Smooth muscle cell (in vitro differentiated cells): ENCODE results near the gene MTF2. TPM values are rescaled to one million over a fixed set of nuclear protein-coding genes. Genes with fewer than 3 reads are reported as not detected.
A peak's percentile ranks its signal among the peaks of the same experiment; 100 is the strongest.

Source experiments
- DNase-seq: peaks from one replicate; lab custom pipeline; 2025; ENCODE audit not compliant: unreplicated experiment; lab: John Stamatoyannopoulos, UW
- H2AFZ ChIP-seq: fragments of 200-600 bp; sonication (generic); 2 replicates; pipeline ENCODE4 v1.6.0; 2016; ENCODE audit warnings: antibody characterized with exemption, low read depth, mild to moderate bottlenecking
- H3F3A ChIP-seq: fragments of 200-600 bp; sonication (generic); 2 replicates; pipeline ENCODE4 v1.6.0; 2017; ENCODE audit warnings: antibody characterized with exemption, low read depth
- H3K27ac ChIP-seq: fragments of 200-600 bp; sonication (generic); 2 replicates; pipeline ENCODE4 v1.5.1; 2016; ENCODE audit warnings: low read depth, mild to moderate bottlenecking
- H3K27me3 ChIP-seq: fragments of 200-600 bp; sonication (generic); 2 replicates; pipeline ENCODE4 v1.6.1; 2016; ENCODE audit warnings: low read depth, mild to moderate bottlenecking
- H3K36me3 ChIP-seq: fragments of 200-600 bp; sonication (generic); 2 replicates; pipeline ENCODE4 v1.5.1; 2016; ENCODE audit warnings: low read depth
- H3K4me1 ChIP-seq: fragments of 200-600 bp; sonication (generic); 2 replicates; pipeline ENCODE4 v1.5.1; 2016; ENCODE audit warnings: low read depth
- H3K4me2 ChIP-seq: fragments of 200-600 bp; sonication (generic); 2 replicates; pipeline ENCODE4 v1.6.0; 2016; ENCODE audit warnings: mild to moderate bottlenecking
- H3K4me3 ChIP-seq: fragments of 200-600 bp; sonication (generic); 2 replicates; pipeline ENCODE4 v1.5.1; 2016; ENCODE audit warnings: mild to moderate bottlenecking
- H3K79me2 ChIP-seq: fragments of 200-600 bp; sonication (generic); 2 replicates; pipeline ENCODE4 v1.6.0; 2016; ENCODE audit warnings: low read depth, mild to moderate bottlenecking
- H3K9ac ChIP-seq: fragments of 200-600 bp; sonication (generic); 2 replicates; pipeline ENCODE4 v1.6.0; 2016; ENCODE audit warnings: low read depth
- H3K9me3 ChIP-seq: fragments of 200-600 bp; sonication (generic); replicated peaks from 2 replicates; pipeline ENCODE4 v1.5.1; 2016; ENCODE audit warnings: low read depth
- H4K20me1 ChIP-seq: fragments of 200-600 bp; sonication (generic); 2 replicates; pipeline ENCODE4 v1.6.0; 2016; ENCODE audit warnings: low read depth
- CTCF ChIP-seq: fragments of 200-600 bp; sonication (generic); IDR thresholded peaks from 2 replicates; pipeline ENCODE4 v1.5.1; 2017; ENCODE audit warnings: borderline replicate concordance, mild to moderate bottlenecking, antibody characterized with exemption; ENCODE audit not compliant: insufficient read depth, poor library complexity, severe bottlenecking
- WGBS: methylation state at CpG from one replicate; pipeline ENCODE4 v1.1.7; 2016; ENCODE audit warnings: low lambda C conversion rate; 5-methylcytosine and 5-hydroxymethylcytosine counted together
- polyA plus RNA-seq: library from polyadenylated mRNA; unstranded; fragments of >200 nt; fragmentation: Nextera tagmentation; extraction: Ambion mirVana; gene quantifications from 2 replicates; pipeline ENCODE4 v1.2.1, GENCODE V29; 2016
- total RNA-seq: library from RNA; depleted of rRNA; stranded (reverse); fragments of >200 nt; gene quantifications from 2 replicates; pipeline ENCODE4 v1.2.3, GENCODE V29; 2014

Gene MTF2
- total and polyA plus RNA-seq, 2 experiments from 2014 or later, result 41.2 to 43.1 TPM

- Histone ChIP-seq H3K27me3 (peaks cover 3% of the 10 kb centered on the region), H3K9me3 (no peaks in the 10 kb centered on the region), H3K4me2 (no peak overlapping the region), H3K9ac (no peak overlapping the region), H3K79me2 (no peaks in the 10 kb centered on the region), H3F3A (no peaks in the 10 kb centered on the region), H3K4me3 (no peak overlapping the region), H3K36me3 (no peaks in the 10 kb centered on the region), H4K20me1 (no peaks in the 10 kb centered on the region), H2AFZ (peak overlapping the region; percentile 38), H3K27ac (no peak overlapping the region), H3K4me1 (no peaks in the 10 kb centered on the region)
- WGBS, result 78% methylated on average over 5 of the region's 5 CpGs
- no peak for DNase-seq
- TF ChIP-seq CTCF, result no peak
These were observed 46.1 kb upstream of the MTF2 start for GRCh38 chr1:93033029-93033428.

- WGBS, result 70% methylated on average over 3 of the region's 3 CpGs
- no peaks in the 10 kb centered on the region for H3K9me3 ChIP-seq
These were observed 45.3 kb upstream of the MTF2 start for GRCh38 chr1:93033785-93034184.

GRCh38 chr1:93034397-93034796 is 44.7 kb upstream of the MTF2 start:
- no peak for DNase-seq
- H3K4me2 ChIP-seq, result no peak overlapping the region

More at GRCh38 chr1:93033785-93034184, 45.3 kb upstream of the MTF2 start:
- no peaks in the 10 kb centered on the region for H3K4me1 ChIP-seq
- H3K36me3 ChIP-seq, result no peaks in the 10 kb centered on the region
- H4K20me1 ChIP-seq, result no peaks in the 10 kb centered on the region
- H3K4me3 ChIP-seq, result no peak overlapping the region
- peak overlapping the region; percentile 38 for H2AFZ ChIP-seq
- DNase-seq, result no peak
- H3K27ac ChIP-seq, result no peak overlapping the region
- H3K27me3 ChIP-seq, result no peaks in the 10 kb centered on the region
- peak overlapping the region; percentile 44 for H3K4me2 ChIP-seq
- no peak for TF ChIP-seq CTCF
- H3F3A ChIP-seq, result no peaks in the 10 kb centered on the region
- no peak overlapping the region for H3K9ac ChIP-seq
- no peaks in the 10 kb centered on the region for H3K79me2 ChIP-seq

More at GRCh38 chr1:93034397-93034796, 44.7 kb upstream of the MTF2 start:
- Histone ChIP-seq H4K20me1 (no peaks in the 10 kb centered on the region), H2AFZ (no peak overlapping the region), H3K9ac (no peak overlapping the region), H3K79me2 (no peaks in the 10 kb centered on the region), H3K4me3 (no peak overlapping the region), H3K4me1 (no peaks in the 10 kb centered on the region), H3K27me3 (no peaks in the 10 kb centered on the region), H3K9me3 (no peaks in the 10 kb centered on the region), H3K27ac (no peak overlapping the region), H3K36me3 (no peaks in the 10 kb centered on the region), H3F3A (no peaks in the 10 kb centered on the region)
- WGBS, result 97% methylated on average over 1 of the region's 1 CpG
- no peak for TF ChIP-seq CTCF
